Measurements from ENCODE around the gene SRSF3. TPM values are rescaled to one million over a fixed set of nuclear protein-coding genes. Genes with fewer than 3 reads are reported as not detected.

SRSF3 gene
- polyA plus RNA-seq (ENCODE audit: insufficient read length in 3 of 3) = 100 to 1,000 TPM; 637 to 661 (median 654) TPM

DNA sequence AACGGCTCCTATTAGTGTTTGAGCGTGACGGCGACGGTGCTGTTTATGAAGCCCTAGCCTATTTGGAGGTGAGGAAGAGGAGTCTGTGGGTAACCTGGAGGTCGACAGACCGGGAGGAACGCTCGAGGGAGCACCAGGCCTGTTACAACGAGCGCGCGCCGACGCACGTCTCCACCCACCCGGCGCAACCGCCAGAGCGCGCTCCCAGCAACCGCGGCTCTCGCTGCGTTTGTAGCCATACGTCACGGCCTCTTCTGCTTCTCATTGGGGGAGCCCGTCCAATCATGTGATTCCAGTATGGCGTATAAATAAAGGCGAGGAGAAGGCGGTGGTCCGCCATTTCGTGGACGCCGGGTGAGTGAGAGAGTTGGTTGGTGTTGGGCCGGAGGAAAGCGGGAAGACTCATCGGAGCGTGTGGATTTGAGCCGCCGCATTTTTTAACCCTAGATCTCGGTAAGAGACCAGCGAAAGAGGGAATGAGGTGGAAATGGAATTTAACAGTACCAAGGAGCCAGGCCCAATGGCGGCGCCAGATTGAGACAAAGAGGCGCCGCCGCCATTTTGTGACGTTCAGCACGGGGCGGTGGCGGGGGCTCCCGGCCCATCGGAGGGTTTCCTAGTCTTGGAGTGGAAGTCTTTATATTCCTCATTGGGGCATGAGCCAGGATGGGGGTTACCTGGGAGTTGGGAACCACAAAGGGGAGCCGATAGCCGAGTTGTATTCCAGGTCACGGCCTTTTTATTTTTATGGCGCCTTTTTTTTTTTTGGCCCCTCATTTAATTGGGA, at the start of gene SRSF3:
SRSF3 (plus strand) TSS at position 334 of the 787 bp plus-strand sequence. CDS start 2,401 bp downstream, outside the sequence.
- DNase-seq (ENCODE audit: low read depth in 3 of 3, low spot score in 2 of 3) = peak; percentile 94 to 97 (median 95)

- DNase-seq (ENCODE audit: low read depth in 3 of 3, low spot score in 2 of 3) = no peak
Observed at GRCh38 chr6:36545767-36546307, 48.3 kb upstream of the SRSF3 start.

- DNase-seq (ENCODE audit: low read depth in 3 of 3, low spot score in 2 of 3) = peak in 2 of 3 donors; percentile 8 to 23
Observed at GRCh38 chr6:36546308-36546919, 47.7 kb upstream of the SRSF3 start.

GRCh38 chr6:36546920-36547645, 47.1 kb upstream of the SRSF3 start, which contains the start of gene STK38:
Gene STK38 (minus strand): TSS chr6:36547479. CDS start chr6:36540202, 7,277 bp downstream.
- peak; percentile 68 to 82 (median 74) for DNase-seq (ENCODE audit: low read depth in 3 of 3, low spot score in 2 of 3)

- DNase-seq (ENCODE audit: low read depth in 3 of 3, low spot score in 2 of 3) = no peak
Observed at GRCh38 chr6:36547646-36548400, 46.3 kb upstream of the SRSF3 start.

DNA sequence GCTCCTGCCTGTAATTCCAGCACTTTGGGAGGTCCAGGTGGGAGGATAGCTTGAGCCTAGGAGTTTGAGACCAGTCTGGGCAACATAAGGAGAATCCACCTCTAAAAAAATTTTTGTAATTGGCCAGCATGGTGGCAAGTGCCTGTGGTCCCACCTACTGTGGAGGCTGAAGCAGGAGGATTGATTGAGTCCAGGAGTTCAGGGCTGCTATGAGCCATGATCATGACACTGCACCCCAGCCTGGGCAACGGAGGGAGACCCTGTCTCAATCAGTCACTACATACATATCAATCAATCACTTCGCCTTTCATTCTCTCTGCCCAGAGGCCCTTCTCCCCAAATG, 45.8 kb upstream of the SRSF3 start:
- no peak for DNase-seq (ENCODE audit: low read depth in 3 of 3, low spot score in 2 of 3)

DNA sequence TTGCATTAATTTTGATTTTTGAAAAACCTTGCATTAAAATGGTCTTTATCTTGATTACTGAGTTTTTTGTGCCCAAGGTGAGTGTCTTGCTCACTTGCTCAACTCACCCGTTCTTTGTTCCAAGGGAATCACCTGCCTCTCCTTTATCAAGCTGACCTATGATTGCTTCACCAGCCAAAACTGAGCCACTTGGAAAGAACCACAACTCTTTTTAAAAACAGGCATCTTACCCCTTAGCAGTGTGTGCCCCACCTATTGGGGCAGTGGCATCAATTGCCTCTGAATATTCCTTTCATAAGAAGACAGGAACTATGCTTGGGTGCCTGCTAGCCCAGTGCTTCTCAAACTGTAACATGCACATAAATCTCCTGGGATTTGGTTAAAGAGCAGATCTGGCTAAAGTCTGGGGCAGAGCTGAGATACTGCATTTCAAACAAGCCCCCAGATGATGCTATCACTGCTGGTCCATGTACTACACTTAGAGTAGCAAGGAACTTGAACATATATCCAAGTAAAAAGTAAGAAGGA, 43.6 kb upstream of the SRSF3 start:
- no peak for DNase-seq (ENCODE audit: low read depth in 3 of 3, low spot score in 2 of 3)

DNA sequence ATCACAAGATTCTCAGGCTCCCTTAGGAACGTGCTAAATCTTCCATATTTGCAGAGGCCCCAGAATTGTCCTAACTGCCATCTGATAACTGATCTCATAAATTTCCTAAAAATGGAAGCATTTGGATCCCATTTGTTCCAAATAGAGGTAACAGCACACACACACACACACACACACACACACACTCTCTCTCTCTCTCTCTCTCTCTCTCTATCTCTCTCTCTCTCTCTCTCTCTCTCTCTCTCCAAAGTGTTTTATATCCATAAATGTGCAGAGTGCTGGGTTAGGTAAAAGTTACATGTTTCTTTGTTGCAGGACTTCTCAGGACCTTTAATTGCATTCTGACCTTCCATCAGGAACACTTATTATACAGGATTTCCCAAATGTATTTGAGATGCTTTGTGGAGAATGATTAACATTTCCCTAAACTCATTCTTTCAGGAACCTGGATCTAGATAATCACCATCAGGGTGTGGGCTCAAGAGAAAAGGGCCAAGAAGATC, 38.4 kb upstream of the SRSF3 start:
- DNase-seq (ENCODE audit: low read depth in 3 of 3, low spot score in 2 of 3) = no peak

DNA sequence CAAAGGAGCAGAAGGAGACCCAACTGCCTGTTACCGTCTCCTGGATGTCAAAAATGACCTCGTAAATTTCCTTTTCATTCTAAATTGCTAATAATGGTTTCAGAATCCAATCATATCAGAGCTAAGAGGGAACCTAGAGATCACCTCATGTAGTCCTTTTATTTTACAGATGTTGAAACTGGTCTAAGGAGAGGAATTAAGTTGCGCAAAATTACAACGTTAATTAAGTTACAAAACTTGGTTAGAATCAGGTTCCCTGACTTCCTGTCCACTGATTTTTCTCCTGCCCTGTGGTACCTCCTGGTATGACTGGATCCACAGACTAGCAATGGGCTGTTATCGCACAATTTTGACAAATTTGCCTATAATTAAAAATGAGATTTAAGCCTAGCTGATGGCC, 37.9 kb upstream of the SRSF3 start:
- DNase-seq (ENCODE audit: low read depth in 3 of 3, low spot score in 2 of 3) = no peak

DNA sequence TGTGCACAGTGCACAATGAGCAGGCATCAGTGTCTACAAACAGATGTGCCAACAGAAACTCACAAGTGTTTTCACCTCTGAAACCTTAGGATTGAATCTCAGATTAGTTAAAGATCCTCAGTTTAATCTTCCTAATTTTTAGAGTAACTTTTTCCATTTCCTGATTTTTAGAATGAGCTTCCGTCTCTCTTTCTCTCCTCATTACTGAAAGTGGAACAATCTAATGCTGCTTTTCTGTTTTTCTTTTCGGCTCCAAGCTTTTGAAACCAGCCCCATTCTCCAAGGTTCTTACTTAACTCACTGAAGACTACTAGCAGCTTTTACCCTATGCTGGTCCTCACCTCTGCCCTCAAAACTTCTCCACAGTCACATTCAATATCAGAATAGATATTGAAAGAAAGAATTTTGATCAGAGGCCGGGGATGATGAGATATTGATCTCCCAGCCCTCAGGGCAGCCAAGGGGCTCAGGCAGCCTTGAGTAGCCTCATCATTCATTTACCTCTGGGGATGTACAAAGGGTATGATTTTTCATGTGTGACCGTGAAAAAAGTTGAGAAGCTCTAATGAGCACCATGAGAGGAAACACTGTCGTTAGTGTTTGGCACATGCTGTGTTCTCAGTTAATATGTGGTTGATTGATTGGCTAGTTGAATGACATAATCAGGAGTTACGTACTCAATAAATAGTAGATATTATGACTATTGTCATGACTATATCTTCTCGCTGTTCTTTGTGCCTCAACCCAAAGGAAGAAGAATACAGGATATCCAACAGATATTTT, 35.0 kb upstream of the SRSF3 start:
- no peak for DNase-seq (ENCODE audit: low read depth in 3 of 3, low spot score in 2 of 3)

- DNase-seq (ENCODE audit: low read depth in 3 of 3, low spot score in 2 of 3) = no peak
Observed at GRCh38 chr6:36560822-36561221, 33.3 kb upstream of the SRSF3 start.

- no peak for DNase-seq (ENCODE audit: low read depth in 3 of 3, low spot score in 2 of 3)
Observed at GRCh38 chr6:36563237-36563927, 30.8 kb upstream of the SRSF3 start.

- DNase-seq (ENCODE audit: low read depth in 3 of 3, low spot score in 2 of 3) = no peak
Observed at GRCh38 chr6:36563928-36564284, 30.3 kb upstream of the SRSF3 start.

- no peak for DNase-seq (ENCODE audit: low read depth in 3 of 3, low spot score in 2 of 3)
Observed at GRCh38 chr6:36566418-36566905, 27.7 kb upstream of the SRSF3 start.

DNA sequence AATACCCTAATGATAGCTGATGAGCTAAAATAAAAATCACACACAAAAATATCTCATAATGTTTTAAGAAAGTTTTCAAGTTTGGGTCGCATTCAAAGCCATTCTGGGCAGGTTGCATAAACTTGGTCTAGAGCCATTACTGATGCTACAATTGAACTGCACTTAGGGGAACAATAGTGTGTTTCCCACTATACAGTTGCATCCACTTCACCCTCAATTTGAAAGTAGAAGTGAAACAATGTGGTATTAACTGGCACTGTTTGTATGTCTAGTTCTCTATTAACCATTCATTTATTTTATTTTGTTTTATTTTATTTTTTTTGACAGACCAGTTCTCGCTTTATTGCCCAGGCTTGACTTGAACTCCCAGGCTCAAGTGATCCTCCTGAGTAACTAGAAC, 23.9 kb upstream of the SRSF3 start:
- no peak for DNase-seq (ENCODE audit: low read depth in 3 of 3, low spot score in 2 of 3)

DNA sequence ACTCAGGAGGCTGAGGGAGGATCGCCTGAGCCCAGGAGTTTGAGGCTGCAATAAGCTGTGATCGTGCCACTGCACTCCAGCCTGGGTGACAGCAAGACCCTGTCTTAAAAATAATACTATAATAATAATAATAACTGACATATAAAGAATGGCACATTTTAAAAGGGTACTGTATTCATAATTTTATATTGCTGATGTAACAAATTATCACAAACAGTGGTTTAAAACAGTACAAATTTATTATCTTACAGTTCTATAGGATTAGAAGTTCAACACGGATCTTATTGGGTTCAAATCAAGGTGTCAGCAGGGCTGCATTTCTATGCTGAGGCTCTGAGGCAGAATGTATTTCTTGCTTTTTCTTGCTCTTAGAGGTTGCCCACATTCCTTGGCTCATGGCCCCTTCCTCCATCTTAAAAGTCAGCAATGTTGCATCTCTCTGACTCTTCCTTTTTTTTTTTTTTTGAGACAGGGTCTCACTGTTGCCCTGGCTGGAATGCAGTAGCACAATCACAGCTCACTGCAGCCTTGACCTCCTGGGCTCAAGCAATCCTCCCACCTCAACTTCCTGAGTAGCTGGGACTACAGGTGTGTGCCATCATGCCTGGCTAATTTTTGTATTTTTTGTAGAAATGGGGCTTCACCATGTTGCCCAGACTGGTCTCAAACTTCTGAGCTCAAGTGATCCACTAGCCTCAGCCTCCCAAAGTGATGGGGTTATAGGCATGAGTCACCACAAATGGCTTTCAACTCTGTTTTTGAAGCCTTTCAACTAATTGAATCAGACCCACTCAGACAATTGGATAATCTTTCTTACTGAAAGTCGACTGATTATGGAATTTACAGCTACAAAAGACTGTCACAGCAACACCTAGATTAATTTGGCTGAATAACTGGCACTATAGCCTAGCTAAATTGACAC, 22.8 kb upstream of the SRSF3 start:
- no peak for DNase-seq (ENCODE audit: low read depth in 3 of 3, low spot score in 2 of 3)

Data from right renal cortex interstitium (tissue), 3 donors.